ENCODE measurements around the gene ADRA1B.

Gene ADRA1B

GRCh38 chr5:159915904-159916840, at the start of gene ADRA1B:
Gene ADRA1B, plus strand, starts transcription at chr5:159916482. Its CDS starts 424 bp downstream, at chr5:159916906.
- peak; percentile 15 for DNase-seq (ENCODE audit: low spot score)

GRCh38 chr5:159873680-159874079, 42.6 kb upstream of the ADRA1B start:
- DNase-seq (ENCODE audit: low spot score): no peak

GRCh38 chr5:159874263-159874662, 42.0 kb upstream of the ADRA1B start:
- DNase-seq (ENCODE audit: low spot score): no peak

- DNase-seq (ENCODE audit: low spot score): no peak
Measured at GRCh38 chr5:159877016-159877415, 39.3 kb upstream of the ADRA1B start.

- peak; percentile 30 for DNase-seq (ENCODE audit: low spot score)
Measured at GRCh38 chr5:159877894-159878448, 38.3 kb upstream of the ADRA1B start.

- DNase-seq (ENCODE audit: low spot score): peak; percentile 17
Measured at GRCh38 chr5:159878988-159879471, 37.3 kb upstream of the ADRA1B start.

GRCh38 chr5:159880676-159881075, 35.6 kb upstream of the ADRA1B start:
- no peak for DNase-seq (ENCODE audit: low spot score)

- DNase-seq (ENCODE audit: low spot score): no peak
Measured at GRCh38 chr5:159881967-159882366, 34.3 kb upstream of the ADRA1B start.

GRCh38 chr5:159883522-159883950, 32.7 kb upstream of the ADRA1B start:
- no peak for DNase-seq (ENCODE audit: low spot score)

- no peak for DNase-seq (ENCODE audit: low spot score)
Measured at GRCh38 chr5:159884917-159885620, 31.2 kb upstream of the ADRA1B start.

- no peak for DNase-seq (ENCODE audit: low spot score)
Measured at GRCh38 chr5:159886296-159886695, 30.0 kb upstream of the ADRA1B start.

- DNase-seq (ENCODE audit: low spot score): no peak
Measured at GRCh38 chr5:159887050-159887449, 29.2 kb upstream of the ADRA1B start.

- no peak for DNase-seq (ENCODE audit: low spot score)
Measured at GRCh38 chr5:159888860-159889259, 27.4 kb upstream of the ADRA1B start.

- no peak for DNase-seq (ENCODE audit: low spot score)
Measured at GRCh38 chr5:159890141-159890540, 26.1 kb upstream of the ADRA1B start.

GRCh38 chr5:159891371-159891770, 24.9 kb upstream of the ADRA1B start:
- no peak for DNase-seq (ENCODE audit: low spot score)

- no peak for DNase-seq (ENCODE audit: low spot score)
Measured at GRCh38 chr5:159893040-159893695, 23.1 kb upstream of the ADRA1B start.

- DNase-seq (ENCODE audit: low spot score): no peak
Measured at GRCh38 chr5:159894149-159894720, 22.0 kb upstream of the ADRA1B start.

GRCh38 chr5:159897786-159898393, 18.4 kb upstream of the ADRA1B start:
- no peak for DNase-seq (ENCODE audit: low spot score)

GRCh38 chr5:159899067-159900049, 16.9 kb upstream of the ADRA1B start:
- no peak for DNase-seq (ENCODE audit: low spot score)

- DNase-seq (ENCODE audit: low spot score): no peak
Measured at GRCh38 chr5:159901308-159901707, 15.0 kb upstream of the ADRA1B start.

Measured in putamen (tissue), 1 donor.